Measurements from ENCODE around the gene TRAPPC2.
"Not testable (repeated sequence)": the region's sequence is repeated elsewhere in the genome, so short reads cannot be mapped to it uniquely, and the experiment has no call there.

The TRAPPC2 gene

DNA sequence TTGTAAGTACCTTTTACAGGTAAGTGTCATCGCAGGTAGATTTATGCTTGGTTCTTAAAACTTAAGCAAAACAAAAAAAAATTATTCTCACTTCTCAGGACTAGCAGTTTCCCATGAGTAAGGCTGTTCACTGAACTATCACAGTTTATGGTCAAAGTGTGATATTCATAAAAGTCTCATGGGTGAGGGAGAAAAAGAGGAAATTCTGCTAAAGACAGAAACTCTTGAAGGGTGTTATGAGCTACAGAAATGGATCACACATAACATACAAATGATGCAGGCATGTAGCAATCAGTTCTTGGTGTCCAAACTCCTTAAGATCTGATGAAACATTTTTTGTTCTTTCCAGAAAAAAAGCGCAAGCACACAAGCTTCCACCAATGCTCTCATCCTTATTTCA, 37.0 kb downstream of the TRAPPC2 start:
- no peak for DNase-seq

GRCh38 chrX:13695601-13696115, 38.8 kb downstream of the TRAPPC2 start:
- DNase-seq = no peak

DNA sequence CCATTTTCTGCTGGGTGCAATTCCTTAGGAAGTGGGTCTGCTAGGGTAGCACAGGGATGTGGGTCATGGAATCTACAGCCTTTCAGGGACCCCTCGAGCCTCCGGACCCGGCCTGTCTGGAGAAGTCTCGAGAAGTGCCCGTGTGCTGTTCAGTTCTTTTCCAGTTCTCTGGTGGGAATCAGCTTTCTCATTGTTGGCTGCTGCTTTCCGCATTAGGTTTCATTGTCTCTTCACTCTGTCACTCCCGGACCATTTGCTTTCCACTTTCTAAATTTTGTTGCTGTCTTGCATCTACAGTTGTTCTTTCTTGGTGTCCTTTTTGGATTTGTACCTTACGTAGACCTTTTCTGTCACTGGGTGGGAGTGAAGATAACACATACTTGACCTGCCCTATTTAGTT, 39.4 kb downstream of the TRAPPC2 start:
- DNase-seq = no peak

- no peak for DNase-seq
Measured at GRCh38 chrX:13694359-13694758, 40.1 kb downstream of the TRAPPC2 start.

DNA sequence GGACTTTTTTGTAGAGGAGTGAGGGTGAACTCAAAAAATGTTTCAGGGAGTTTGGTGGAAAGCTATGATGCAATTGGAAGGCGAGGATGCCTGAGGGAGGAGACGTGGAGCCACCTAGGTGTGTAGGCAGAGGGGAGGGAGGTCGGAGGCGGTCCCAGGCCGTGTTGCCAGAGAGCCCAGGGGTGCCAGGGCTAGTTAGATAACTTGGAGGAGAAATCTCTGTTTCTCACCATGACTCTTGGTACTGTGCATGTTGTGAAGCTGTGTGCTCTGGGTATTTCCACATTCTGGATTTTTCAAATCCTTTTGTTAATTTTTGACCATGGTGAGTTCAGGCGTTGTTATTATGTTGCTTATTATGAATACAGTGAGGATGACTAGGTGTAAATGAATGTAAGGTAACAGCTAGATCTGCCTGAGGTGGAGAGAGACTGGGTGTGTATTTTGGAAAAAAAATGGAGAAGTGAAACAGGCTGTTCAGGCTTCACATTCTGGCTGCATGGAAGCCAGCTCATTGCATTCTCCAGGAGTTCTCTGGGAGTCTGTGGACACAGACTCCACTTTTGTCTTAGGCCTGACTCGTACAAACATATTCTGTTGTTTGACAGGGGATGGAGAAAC, 41.0 kb downstream of the TRAPPC2 start:
- no peak for DNase-seq

- DNase-seq = no peak
Measured at GRCh38 chrX:13692771-13693231, 41.6 kb downstream of the TRAPPC2 start.

DNA sequence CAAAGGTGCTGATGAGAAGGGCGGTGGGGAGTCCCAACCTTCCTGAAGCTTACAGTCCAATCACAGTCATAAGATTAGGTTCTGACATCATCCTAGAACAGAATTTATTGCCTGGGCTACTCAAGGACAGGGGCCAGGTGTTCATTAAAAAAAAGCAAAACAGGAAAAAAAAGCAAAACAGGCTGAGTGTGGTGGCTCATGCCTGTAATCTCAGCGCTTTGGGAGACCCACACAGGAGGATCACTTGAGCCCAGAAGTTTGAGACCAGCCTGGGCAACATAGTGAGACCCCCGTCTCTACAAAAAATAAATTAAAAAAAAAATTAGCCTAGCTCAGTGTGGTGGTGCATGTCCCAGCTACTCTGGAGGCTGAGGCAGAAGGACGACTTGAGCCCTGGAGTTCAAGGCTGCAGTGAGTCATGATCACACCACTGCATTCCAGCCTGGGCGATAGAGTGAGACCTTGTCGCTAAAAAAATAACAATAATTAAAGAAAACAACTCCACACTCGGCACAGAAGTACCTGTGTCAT, 42.5 kb downstream of the TRAPPC2 start:
- no peak for DNase-seq

GRCh38 chrX:13690836-13691235, 43.6 kb downstream of the TRAPPC2 start:
- no peak for DNase-seq

DNA sequence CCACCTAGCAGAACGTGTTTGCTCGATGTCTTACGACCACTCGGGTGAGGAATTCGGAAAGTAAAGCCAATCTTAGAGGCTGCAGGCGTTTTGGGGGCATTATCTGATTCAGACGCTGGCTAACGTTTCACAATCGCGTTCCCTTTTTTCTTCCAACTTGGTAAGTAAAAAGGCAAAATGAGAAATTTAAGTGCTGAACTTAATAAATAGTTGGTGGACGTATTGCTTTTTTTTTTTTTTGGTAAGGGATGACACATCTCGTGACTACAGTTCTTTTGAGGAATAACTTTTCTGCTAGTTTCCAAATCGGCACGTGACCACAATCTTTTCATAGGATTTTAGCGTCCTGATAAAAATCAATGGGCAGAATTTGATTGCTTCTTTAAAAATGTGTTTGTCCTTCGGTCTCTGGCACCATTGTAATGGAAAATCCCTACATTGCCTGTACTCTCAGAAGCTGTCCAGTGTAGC, 44.6 kb downstream of the TRAPPC2 start:
- no peak for DNase-seq

DNA sequence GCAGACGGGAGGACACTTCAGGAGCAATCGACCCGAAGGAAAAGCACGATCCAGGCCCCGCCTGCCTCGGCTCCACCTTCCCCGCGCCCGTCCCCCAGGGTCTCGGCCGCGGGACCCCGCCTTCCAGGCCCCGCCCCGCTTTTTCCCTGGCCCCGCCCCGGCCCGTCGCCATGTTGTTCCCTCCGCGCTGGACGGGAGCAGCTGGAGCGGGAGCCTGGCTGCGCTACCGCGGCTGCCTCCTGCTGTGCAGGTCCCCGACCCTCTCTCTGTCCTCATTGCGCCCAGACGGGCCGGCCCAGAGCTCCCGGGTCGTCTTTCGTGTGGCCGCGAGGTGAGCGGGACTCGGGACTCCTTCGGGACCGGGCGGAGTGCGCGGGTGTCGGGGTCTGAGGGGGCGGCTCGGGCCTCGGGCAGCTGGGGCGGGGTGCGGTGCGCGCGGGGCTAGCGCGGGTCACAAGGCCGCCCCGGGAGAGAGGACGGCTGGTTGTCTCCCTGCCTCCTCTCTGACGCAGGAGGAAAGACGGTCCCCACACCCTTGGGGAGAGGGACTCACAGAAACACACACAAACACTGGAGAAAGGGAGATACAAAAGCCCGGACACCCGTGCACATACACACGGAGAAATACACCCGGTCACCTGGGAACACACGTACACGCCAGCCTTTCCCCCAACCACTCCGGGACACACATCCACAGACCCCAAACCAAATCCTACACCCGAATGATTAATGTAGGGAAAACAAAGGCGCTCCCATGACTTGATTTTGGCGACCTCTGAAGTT, 45.3 kb downstream of the TRAPPC2 start, which contains the start of gene RAB9A:
RAB9A (plus strand) TSS at position 171 of the 783 bp plus-strand sequence. CDS start 19,619 bp downstream, outside the sequence.
- DNase-seq = peak; percentile 92

GRCh38 chrX:13688384-13688957, 45.9 kb downstream of the TRAPPC2 start:
- DNase-seq = no peak

DNA sequence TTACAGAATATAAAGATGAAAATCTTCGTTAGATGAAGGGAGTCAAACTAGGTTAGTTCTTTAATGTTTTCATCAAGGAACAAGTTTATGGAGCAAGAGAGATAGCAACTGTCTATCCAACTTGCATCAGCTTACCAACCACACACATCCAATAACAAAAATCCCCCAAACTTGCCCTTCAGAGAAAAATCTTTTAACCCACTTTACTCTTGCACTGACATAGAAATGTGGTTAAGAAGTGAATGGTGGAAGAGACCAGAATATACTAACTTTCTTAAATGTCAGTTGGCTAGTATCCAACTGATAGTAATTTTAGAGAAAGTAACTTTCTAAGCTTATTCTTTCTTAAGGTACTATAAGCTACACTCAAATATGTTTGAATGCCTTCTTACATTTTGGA, 47.2 kb downstream of the TRAPPC2 start:
- no peak for DNase-seq

GRCh38 chrX:13685126-13685763, 49.2 kb downstream of the TRAPPC2 start:
- DNase-seq = no peak

GRCh38 chrX:13684361-13684760, 50.1 kb downstream of the TRAPPC2 start:
- no peak for DNase-seq

DNA sequence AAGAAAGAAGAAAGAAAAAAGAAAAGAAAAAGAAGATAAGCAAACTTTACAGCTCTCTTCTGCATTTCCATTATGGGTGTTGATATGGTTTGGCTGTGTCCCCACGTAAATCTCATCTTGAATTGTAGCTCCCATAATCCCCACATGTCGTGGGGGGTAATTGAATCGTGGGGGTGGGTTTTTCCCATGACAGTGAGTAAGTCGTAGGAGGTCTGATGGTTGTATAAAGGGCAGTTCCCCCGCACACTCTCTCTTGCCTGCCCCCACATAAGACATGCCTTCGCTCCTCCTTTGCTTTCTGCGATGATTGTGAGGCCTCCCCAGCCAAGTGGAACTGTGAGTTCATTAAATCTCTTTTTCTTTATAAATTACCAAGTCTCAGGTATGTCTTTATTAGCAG, 52.8 kb downstream of the TRAPPC2 start:
- DNase-seq = no peak

GRCh38 chrX:13679700-13680099, 54.7 kb downstream of the TRAPPC2 start:
- DNase-seq = not testable (repeated sequence)

DNA sequence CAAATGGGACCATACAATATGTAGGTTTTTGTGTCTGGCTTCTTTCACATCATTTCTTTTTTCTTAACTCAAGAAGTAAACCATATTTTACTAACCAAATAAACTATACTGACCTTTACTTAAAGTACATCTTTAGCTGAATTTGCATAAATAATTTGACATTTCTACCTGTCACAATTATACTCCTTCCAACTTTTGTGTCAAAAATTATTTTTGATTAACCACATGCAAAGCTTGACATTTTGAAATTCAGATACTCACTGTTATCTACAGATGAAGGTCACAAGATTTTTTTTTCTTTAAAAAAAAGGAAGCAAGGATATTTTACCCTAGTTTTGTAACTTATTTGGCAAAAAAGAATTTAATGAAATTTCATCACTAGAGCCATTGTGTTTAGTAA, 57.5 kb downstream of the TRAPPC2 start:
- no peak for DNase-seq

- no peak for DNase-seq
Measured at GRCh38 chrX:13673016-13673415, 61.4 kb downstream of the TRAPPC2 start.

DNA sequence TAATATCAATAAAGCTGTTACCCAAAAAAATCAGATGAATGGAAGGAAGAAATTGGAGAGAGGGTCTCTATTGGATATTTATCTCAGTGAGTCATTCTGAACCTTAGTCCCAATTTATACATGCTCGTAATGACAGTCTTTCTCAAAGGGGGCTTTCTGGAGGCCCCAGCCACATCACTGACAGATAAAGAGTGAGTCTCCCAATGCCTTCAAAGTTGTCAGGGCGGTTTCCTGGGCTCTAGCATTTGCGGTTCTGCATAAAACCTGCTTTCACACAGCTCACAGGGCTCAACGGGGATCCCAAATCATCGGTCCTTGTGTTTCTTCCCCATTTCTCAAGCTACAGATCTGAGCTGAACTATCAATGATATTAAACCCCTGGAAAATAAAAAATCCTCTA, 64.2 kb downstream of the TRAPPC2 start:
- no peak for DNase-seq

- DNase-seq = not testable (repeated sequence)
Measured at GRCh38 chrX:13669755-13670154, 64.7 kb downstream of the TRAPPC2 start.

- no peak for DNase-seq
Measured at GRCh38 chrX:13669246-13669737, 65.1 kb downstream of the TRAPPC2 start.

DNA sequence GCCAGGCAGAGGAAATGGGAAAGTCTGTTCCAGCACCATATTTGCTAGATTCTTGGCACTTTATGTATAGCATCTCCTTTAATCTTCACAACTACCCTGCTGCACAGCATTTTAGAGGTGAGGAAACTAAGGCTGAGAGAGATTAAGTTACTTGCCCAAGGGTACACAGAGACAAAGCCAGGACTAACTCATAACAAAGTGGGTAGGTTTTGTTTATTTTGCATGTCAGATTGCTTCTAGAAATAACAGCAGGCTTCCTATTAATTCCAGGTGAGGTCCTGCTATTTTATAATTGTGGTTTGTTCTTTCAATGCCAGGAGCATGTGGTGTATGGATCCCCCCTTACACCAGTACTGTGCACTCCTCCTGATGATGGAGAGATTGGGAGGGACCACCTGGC, 66.5 kb downstream of the TRAPPC2 start:
- DNase-seq = no peak

DNA sequence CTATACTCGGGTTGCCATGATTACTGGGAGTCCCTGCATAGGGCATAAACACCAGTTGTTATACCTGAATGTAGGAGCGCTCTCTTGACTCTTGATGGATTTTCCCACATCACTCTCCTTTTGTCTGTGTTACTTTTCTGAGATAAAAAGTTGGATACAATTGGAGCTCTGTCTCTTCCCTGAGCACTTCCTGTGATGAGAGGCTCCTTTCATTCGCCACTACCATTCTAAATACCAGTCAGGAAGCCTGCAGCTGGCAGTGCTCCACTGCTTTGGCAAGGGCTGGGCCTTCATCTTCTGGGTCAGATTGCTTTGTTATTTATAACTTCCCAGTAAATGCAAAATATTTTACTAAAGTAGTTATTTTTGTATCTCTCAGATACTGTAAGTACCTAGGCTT, 67.6 kb downstream of the TRAPPC2 start:
- DNase-seq = no peak

All from femur (tissue), 1 donor.